Activated CD8-positive, alpha-beta T cell treated with anti-CD3 and anti-CD28 coated beads for 36 hours (primary cell): ENCODE results near the gene KBTBD3. TPM values are rescaled to one million over a fixed set of nuclear protein-coding genes. Genes with fewer than 3 reads are reported as not detected.

Source experiments
- ATAC-seq: fragments of 200-7000 bp; cut with Tn5 transposase; one replicate; pipeline ENCODE4 v1.10.0; 2021; ENCODE audit warnings: mild to moderate bottlenecking, moderate library complexity
- CTCF ChIA-PET: fragments of 350-600 bp; sonication (Branson Sonifier 250); formaldehyde crosslinking; loops from one replicate; lab custom pipeline; 2021; ENCODE audit warnings: antibody characterized with exemption; lab: Charles Lee
- POLR2A ChIA-PET: fragments of 350-600 bp; sonication (Branson Sonifier 250); formaldehyde crosslinking; loops from one replicate; lab custom pipeline; 2021; ENCODE audit warnings: antibody characterized with exemption; lab: Charles Lee
- DNase-seq: peaks from one replicate; pipeline ENCODE4 v3.0.0-alpha.2; 2020
- H3K27ac Mint-ChIP-seq: one replicate; pipeline ENCODE4 v1.8.0; 2021; ENCODE audit warnings: mild to moderate bottlenecking, mixed read lengths
- H3K27me3 Mint-ChIP-seq: one replicate; pipeline ENCODE4 v1.8.0; 2021; ENCODE audit warnings: mixed read lengths
- H3K36me3 Mint-ChIP-seq: one replicate; pipeline ENCODE4 v1.8.0; 2021; ENCODE audit warnings: low read depth, mixed read lengths
- H3K4me1 Mint-ChIP-seq: one replicate; pipeline ENCODE4 v1.8.0; 2021; ENCODE audit warnings: low read depth, mixed read lengths
- H3K4me3 Mint-ChIP-seq: one replicate; pipeline ENCODE4 v1.8.0; 2021; ENCODE audit warnings: mild to moderate bottlenecking, moderate library complexity, mixed read lengths
- H3K9me3 Mint-ChIP-seq: one replicate; pipeline ENCODE4 v1.8.0; 2021; ENCODE audit warnings: mixed read lengths
- intact Hi-C: fragments of 100-400 bp; cut with micrococcal nuclease; formaldehyde crosslinking; loops from one replicate; pipeline ENCODE4 v1.10.0; 2022
- total RNA-seq, 2 experiments: library from RNA; stranded (reverse); gene quantifications; one replicate each; pipeline ENCODE4 v1.2.3, GENCODE V29; 2021
- TF ChIP-seq, protein P1 (sequence below): fragments of 200-600 bp; IDR thresholded peaks from one replicate; pipeline ENCODE4 v1.8.0; 2022; ENCODE audit warnings: antibody characterized with exemption, mild to moderate bottlenecking

Gene KBTBD3
- total RNA-seq, 2 experiments from 2014 or later, result 10.2 to 11.2 TPM

DNA sequence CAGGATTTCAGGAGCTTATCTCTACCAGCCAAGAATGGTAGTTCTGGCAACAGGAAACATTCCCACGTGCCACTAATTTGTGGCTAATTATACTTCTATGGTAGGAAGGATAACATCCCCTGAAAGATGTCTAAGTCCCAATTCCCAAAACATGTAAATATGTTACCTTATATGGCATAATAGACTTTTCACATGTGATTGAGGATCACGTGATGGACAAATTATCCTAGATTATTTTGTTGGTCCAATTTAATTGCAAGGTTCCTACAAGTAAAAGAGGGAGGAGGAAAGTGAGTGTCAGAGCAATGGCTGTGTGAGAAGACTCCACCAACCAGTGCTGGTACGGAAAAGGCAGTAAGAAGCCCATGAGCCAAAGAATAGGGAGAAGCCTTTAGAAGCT is 45.2 kb downstream of the KBTBD3 start:
- no peaks in the 10 kb centered on the region for H3K36me3 Mint-ChIP-seq
- DNase-seq, result no peak
- no peak for ATAC-seq
- H3K27me3 Mint-ChIP-seq, result peaks cover 35% of the 10 kb centered on the region
- H3K27ac Mint-ChIP-seq, result no peak overlapping the region
- POLR2A ChIA-PET, result no interaction called here
- CTCF ChIA-PET, result interaction anchor here (0.8 kb wide), 1 partner anchor 17 kb away, joined by 3 read pairs; no protein-coding TSS in a partner anchor
- peaks cover 2% of the 10 kb centered on the region for H3K9me3 Mint-ChIP-seq
- H3K4me1 Mint-ChIP-seq, result no peaks in the 10 kb centered on the region
- H3K4me3 Mint-ChIP-seq, result no peak overlapping the region
- TF ChIP-seq, protein P1, sequence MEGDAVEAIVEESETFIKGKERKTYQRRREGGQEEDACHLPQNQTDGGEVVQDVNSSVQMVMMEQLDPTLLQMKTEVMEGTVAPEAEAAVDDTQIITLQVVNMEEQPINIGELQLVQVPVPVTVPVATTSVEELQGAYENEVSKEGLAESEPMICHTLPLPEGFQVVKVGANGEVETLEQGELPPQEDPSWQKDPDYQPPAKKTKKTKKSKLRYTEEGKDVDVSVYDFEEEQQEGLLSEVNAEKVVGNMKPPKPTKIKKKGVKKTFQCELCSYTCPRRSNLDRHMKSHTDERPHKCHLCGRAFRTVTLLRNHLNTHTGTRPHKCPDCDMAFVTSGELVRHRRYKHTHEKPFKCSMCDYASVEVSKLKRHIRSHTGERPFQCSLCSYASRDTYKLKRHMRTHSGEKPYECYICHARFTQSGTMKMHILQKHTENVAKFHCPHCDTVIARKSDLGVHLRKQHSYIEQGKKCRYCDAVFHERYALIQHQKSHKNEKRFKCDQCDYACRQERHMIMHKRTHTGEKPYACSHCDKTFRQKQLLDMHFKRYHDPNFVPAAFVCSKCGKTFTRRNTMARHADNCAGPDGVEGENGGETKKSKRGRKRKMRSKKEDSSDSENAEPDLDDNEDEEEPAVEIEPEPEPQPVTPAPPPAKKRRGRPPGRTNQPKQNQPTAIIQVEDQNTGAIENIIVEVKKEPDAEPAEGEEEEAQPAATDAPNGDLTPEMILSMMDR, result no peak
- intact Hi-C loops, result no loop called here

DNA sequence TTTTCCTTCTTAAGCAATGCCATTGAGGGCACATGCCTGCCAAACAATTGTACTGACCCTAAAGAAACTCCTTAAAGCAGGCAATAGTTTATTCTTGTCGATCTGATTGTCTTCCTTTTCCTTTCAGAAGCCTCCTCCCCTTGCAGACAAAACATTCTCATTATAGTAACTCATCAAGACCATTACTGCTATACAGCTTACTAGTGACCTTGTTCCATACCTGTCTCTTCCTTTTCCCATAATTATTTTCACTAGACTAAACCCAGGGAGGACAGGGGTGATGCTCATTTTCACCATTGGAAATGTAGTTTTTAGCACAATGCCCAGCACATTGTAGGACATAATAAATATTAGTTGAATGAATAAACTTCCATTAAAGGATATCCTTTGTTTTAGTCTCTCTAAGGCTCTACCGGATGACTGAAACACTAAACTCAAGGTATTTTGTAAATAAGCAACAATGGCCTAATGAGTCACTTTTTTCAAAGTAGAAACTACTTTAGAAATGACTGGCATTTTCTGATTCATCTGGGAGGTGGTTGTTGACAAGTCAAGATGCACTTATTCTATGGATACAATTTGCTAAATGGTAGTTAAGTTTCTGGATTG is 45.8 kb downstream of the KBTBD3 start:
- intact Hi-C loops, result no loop called here

DNA sequence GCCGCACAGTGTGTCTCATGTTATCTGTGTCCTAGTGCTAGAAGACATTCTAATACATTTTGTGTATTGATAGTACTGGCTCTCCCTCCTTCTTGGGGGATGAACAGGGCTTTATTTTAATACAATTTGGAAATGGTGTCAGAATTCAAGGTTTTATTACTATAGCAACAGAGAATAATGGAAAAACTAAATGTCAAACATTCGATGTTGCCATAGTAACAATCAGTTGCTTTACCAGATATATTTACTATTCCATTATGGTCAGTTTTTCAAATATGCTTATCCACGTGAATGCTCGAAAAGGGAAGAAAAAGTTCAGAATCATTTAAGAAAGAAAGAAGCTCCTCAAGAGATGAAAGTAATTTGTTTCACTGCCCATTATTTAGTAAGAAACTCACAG is 46.5 kb downstream of the KBTBD3 start:
- intact Hi-C loops, result no loop called here

More for the DNA sequence above, 45.8 kb downstream of the KBTBD3 start:
- TF ChIP-seq, protein P1, result no peak
- DNase-seq (no peak), ATAC-seq (no peak)
- Mint-ChIP-seq H3K4me1 (no peaks in the 10 kb centered on the region), H3K9me3 (peaks cover 2% of the 10 kb centered on the region), H3K4me3 (no peak overlapping the region), H3K27me3 (peaks cover 34% of the 10 kb centered on the region), H3K27ac (no peak overlapping the region), H3K36me3 (no peaks in the 10 kb centered on the region)
- CTCF ChIA-PET, result no interaction called here
- POLR2A ChIA-PET, result no interaction called here

DNA sequence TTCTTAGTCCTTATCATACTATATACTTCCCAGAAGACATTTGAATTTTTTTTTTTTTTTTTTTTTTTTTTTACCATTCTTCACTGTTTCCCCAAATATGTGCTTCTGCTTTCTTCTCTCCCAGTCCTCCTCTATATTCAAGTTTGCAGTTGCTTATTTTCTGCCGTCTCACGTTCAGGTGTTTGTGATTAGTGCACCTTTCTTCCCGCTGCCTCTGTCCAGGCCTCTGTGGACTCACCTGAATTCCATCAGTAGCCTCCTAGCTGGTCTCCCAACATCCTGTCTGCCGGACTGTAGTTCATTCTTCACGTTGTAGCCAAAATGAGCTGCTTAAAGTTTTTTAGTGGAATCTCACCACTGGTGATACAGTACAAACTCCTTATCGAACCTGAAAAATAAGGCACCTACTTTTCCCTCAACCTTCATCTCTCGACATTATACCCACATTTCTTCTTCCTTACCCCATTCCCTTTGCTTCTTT is 54.3 kb downstream of the KBTBD3 start:
- CTCF ChIA-PET, result interaction anchor here (0.6 kb wide), 1 partner anchor 9 kb away, joined by 4 read pairs; no protein-coding TSS in a partner anchor
- DNase-seq (no peak), ATAC-seq (no peak)
- intact Hi-C loops, result loop anchor here (2.0 kb wide), 1 partner anchor 54 kb away; the partner anchor contains the start of genes AASDHPPT and KBTBD3
- Mint-ChIP-seq H3K36me3 (peaks cover 24% of the 10 kb centered on the region), H3K4me3 (peak overlapping the region; percentile 91), H3K9me3 (peaks cover 2% of the 10 kb centered on the region), H3K27me3 (peaks cover 7% of the 10 kb centered on the region), H3K27ac (peak overlapping the region; percentile 85), H3K4me1 (peaks cover 34% of the 10 kb centered on the region)
- TF ChIP-seq, protein P1, result no peak
- POLR2A ChIA-PET, result no interaction called here

More for the DNA sequence above, 46.5 kb downstream of the KBTBD3 start:
- TF ChIP-seq, protein P1, result no peak
- Mint-ChIP-seq H3K36me3 (no peaks in the 10 kb centered on the region), H3K27me3 (peaks cover 35% of the 10 kb centered on the region), H3K9me3 (peaks cover 2% of the 10 kb centered on the region), H3K4me3 (no peak overlapping the region), H3K27ac (no peak overlapping the region), H3K4me1 (no peaks in the 10 kb centered on the region)
- ATAC-seq, result no peak
- ChIA-PET CTCF (no interaction called here), POLR2A (no interaction called here)
- DNase-seq, result no peak
